GM21360 (cell line): ENCODE data around the gene SUSD2.
"Not testable (repeated sequence)": the region's sequence is repeated elsewhere in the genome, so short reads cannot be mapped to it uniquely, and the experiment has no call there.

Source experiments
- ATAC-seq: cut with Tn5 transposase; IDR thresholded peaks from one replicate; pipeline ENCODE4 v1.9.1; 2021; ENCODE audit warnings: mild to moderate bottlenecking, moderate library complexity; ENCODE audit not compliant: unreplicated experiment

Gene SUSD2

DNA sequence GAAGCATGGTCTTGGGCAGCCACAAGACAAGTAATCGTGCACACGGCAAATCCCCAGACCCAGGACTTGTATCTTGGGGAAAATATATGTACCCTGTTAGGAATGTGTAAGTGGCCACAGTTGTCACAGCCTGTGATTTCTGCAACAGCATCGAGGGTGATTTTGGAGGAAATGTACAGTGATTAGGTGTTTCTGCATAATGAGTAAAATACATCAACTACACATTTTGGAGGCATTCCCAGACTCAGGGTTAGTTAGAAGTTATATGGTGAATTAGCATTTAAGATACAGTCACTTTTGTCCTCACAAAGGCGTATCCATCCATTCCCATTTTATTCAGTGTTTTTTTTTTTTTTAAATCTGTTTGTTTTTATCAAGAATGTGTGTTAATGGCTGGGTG lies 28.4 kb downstream of the SUSD2 start:
- ATAC-seq, result no peak

DNA sequence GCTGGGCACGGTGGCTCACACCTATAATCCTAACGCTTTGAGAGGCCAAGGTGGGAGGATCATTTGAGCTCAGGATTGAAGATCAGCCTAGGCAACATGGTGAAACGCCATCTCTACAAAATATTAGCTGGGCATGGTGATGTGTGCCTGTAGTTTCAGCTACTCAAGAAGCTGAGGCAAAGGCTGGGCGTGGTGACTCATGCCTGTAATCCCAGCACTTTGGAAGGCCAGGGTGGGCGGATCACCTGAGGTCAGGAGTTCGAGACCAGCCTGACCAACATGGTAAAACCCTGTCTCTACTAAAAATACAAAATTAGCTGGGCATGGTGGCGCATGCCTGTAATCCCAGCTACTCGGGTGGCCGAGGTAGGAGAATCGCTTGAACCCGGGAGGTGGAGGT lies 29.1 kb downstream of the SUSD2 start:
- not testable (repeated sequence) for ATAC-seq

DNA sequence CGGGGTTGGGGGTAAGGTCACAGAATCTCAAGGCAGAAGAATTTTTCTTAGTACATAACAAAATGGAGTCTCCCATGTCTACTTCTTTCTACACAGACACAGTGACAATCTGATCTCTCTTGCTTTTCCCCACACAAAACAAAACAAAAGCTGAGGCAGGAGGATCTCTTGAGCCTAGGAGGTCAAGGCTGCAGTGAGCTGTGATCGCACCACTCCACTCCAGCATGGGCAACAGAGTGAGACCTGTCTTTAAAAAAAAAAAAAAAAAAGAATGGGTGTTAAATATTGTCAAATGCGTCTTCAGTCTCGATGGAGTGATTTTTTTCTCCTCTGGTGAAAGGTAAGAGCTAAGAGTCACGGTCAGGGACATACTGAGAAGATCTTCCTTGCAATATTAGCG lies 30.4 kb downstream of the SUSD2 start:
- not testable (repeated sequence) for ATAC-seq

DNA sequence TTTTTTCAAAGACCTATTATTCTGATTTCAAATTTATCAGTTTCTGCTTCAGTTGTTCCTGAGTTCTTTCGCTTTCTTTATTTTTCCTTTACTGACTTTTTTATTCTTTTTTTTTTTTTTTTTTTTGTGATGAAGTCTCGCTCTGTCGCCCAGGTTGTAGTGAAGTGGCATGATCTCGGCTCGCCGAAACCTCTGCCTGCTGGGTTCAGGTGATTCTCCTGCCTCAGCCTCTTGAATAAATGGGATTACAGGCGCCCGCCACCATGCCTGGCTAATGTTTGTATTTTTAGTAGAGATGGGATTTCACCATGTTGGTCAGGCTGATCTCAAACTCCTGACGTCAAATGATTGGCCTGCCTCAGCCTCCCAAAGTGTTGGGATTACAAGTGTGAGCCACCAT lies 31.8 kb downstream of the SUSD2 start:
- not testable (repeated sequence) for ATAC-seq

DNA sequence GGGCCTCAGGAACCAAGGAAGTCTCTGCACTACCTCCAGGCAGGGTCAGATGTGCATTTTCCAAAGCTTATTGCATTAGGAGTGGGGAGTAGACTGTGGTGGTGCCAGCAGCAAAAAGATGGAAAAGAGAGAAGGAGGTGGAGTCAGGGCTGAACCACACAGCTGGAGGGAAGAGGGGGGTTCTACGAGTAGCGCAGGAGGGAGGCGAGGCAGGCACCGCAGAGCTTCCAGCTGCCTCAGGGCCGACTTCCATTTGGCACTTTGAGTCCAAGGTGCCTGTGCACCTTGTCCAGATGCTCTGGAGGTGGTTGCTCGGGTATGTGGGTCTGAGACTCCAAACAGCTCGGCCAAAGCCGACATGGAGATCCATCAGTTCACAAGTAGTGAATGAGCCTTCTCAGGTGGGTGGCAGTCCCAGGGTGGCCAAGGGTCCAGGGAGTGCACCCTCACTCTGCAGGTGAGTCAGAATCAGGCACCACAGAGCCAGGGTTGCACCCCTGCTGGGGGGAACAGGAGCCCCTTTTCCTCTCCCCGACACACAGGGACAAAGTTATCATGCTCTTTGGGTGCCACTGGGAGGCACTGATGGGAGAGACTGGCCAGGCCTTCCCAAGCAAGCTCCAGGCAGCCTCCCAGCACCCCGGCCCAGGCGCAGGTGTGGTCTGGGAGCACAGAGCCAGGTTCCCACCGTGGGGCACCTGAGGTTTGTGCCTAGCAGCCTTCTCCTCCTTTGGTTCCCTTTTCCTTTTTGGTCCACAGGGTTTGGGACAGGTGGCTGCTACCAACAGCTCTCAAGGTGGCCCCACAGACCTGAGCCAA lies 33.4 kb downstream of the SUSD2 start:
- ATAC-seq, result no peak

DNA sequence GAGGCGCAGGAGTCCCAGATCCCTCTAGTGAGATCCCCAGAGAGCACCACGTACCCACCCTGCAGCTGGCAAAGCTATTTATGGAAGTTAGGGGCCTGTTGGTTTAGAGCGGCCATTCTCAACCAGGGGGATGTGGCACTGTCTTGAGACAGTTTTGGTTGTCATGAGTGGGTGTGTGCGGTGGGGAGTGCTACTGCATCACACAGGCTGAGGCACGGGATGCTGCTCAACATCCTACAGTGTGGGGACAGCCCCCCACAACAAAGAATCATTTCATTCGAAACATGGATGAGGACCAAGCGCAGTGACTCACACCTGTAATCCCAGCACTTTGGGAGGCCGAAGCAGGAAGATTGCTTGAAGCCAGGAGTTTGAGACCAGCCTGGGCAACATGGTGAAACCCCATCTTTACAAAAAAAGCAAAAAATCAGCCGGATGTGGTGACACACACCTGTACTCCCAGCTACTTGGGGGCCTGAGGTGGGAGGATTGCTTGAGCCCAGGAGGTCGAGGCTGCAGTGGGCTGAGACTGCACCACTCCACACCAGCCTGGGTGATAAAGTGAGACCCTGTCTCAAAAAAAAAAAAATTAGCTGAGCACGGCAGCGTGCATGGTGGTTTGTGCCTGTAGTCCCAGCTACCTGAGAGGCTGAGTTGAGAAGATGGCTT lies 35.4 kb downstream of the SUSD2 start:
- no peak for ATAC-seq

DNA sequence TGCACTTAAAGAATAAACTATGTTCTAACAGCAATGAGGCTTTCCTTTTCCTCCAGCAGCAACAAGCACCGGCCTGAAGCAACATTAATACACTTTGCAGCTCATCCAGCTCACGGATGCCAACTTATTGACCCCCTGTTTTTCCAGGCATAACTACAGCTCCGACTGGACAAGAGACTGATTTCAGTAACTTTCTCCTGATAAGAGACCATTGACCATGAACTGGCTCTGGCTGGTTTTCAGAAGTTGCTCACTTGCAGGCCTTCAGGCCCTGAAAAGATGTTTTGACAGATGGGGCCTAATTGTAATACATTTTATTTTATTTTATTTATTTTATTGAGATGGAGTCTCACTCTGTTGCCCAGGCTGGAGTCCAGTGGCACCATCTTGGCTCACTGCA lies 36.1 kb downstream of the SUSD2 start:
- ATAC-seq, result no peak

DNA sequence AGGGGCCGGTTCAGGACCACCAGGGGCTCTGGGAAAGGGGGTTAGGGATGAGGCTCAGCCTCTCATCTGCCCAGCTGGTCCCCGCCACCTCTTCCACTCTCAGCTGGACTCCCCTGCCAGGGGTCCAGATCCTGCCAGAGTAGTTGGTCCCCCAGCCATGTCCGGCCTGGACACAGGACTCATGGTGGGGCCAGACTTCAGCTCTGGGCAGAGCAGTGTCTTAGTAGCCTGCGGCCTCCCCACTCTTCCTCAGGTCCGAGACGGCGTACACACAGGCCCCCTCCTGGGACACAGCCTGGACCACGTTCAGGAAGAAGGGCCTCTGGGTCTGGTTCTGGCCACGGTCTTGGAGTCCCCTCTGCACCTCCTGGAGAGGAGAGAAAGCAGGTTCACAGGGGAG lies 38.5 kb downstream of the SUSD2 start:
- no peak for ATAC-seq

DNA sequence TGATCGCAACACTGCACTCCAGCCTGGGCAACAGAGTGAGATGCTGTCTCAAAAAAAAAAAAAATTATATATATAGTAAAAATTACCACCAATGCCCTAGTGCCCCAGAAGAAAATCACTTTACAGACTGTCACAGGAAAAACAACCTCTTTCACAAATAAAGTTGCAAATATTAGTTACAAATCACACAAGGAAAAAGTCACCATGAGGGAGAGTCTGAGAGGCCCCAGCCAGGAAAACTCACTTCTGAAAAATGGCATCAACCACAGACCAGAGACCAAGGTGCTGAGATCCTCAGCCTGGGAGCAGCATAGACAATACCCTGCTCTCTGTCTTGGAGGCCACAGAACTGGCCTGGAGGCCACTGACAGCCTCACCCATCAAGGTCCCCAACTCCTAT lies 43.2 kb downstream of the SUSD2 start:
- no peak for ATAC-seq

DNA sequence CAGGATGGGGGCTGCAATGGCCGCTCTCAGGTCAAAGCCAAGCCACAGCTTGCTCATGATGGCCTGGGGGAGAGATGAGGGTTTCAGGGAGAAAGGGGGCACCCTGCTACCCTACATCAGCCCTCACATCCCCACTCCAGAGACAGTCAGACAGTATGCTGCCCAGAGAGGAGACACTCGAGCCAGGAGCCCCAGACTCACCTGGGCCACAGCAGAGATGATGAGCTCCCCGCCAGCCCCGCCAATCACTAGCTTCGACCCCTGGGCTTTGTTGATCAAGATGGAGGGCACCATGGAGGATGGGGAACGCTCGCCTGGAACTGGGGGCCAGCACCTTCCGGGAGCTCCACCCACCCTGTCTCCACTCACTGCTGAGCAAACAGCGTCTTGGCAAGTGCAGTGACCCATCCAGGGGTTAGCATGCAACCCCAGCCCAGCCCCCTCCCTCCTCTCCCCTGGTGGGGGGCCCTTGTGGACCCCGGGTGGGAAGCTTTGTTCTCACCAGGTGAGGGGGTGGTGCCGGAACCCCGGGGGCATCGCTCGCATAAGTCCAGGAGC lies 43.8 kb downstream of the SUSD2 start:
- no peak for ATAC-seq

DNA sequence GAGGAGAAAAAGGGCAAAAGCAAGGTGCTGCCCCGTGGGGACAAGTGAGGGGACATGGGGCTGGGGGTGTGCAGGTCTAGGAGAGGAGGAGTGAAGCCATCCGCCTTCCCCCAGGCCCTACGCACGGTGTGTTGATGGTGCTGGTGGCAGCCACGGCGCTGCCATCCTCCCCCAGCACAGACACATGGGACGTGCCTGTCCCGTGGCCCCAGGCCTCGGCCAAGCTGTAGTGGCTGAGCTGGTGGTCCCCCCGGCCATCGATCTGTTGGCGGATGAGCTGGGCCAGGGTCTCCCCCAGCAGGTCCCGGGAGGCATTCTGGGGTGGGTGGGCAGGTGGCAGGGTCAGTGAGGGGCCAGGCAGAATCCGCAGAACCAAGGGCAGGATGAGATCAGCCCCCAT lies 44.7 kb downstream of the SUSD2 start:
- no peak for ATAC-seq

DNA sequence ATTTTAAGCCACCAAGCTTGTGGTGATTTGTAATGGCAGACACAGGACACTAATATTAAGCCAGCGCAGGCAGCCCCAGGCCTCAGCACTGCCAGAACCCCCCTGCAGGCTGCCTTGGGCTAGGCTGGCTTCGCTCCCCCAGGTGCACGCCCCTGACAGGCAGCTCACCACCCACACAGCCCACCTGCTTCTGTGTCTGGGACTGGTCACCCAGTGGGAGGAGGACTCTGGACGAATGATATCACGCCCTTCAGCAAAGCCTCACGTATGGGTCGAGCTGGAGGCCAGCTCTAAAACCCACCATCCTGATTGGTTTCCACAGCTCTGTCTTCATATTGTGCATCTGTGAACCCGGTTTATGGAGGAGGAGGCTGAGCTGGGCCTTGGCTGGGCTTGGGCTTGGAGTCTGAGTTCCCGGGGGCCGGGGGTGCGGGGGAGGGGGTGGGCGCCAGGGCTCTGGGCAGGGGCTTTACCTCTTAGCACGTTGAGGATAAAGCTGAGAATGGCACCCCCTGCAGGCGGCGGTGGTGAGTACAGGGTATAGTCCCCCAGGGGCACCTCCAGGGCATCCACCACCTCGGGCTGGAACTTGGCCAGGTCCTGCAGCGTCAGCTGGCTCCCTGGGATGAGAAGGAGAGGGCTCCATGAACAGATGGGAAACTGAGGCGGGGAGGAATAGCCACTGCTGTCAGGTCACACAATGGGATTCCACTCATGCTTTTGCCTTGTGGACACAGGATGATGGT lies 49.8 kb downstream of the SUSD2 start:
- ATAC-seq, result no peak

DNA sequence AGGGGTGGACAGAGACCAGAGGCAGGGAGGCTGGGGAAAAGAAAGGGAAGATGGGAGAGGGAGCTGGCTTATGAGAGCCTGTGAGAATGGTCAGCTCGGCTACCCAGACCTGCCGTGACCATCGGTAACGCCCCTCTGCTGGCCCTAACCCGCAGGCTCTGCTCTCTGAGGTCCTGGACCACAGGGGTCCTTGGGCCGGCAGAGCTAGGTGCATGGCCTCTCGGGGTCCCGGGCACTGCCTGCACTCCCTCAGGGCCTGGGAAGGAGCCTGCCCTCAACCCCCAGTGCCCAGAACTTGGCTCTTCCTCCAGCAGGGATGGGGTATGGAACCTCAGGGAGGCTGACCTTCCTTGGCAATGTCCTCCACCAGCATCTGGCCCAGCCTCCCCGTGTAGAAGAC lies 50.4 kb downstream of the SUSD2 start:
- no peak for ATAC-seq

DNA sequence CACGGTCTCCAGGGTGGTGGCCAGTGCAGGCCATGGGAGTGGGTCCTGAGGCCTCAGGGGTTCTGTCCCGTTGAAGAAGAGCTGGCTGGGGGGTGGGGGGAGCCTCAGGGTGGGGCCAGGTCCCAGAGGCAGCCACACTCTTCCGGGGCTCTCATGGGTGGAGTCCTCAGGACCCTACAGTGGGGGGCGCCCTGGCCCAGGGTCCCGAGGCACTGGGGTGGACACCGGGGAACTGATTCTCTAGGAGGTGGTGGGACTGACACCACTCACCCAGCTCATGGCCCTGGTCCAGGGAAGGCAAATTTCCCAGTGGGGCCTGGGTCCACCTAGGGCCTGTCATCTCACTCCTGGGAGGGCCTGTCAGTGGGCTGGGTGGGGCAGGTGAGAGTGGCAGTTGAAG lies 50.8 kb downstream of the SUSD2 start:
- no peak for ATAC-seq

DNA sequence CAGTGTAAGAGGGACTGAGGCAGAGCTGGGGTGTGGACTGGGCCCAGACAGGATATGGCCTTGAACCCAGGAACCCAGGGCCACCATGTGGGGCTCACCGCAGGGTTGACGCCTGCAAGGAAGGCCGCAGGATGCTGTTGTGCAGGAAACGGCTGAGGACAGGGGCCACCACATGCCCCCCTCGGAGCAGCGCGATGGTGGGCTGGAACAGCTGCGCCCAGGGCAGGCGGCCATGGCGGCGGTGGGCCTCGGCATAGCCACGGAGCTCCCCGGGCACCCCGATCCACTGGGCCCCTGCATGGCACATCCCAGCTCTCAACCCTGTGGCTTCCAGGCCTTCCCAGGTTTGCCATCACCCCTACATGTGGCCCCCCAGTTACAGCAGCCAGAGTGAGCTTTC lies 51.4 kb downstream of the SUSD2 start:
- no peak for ATAC-seq

DNA sequence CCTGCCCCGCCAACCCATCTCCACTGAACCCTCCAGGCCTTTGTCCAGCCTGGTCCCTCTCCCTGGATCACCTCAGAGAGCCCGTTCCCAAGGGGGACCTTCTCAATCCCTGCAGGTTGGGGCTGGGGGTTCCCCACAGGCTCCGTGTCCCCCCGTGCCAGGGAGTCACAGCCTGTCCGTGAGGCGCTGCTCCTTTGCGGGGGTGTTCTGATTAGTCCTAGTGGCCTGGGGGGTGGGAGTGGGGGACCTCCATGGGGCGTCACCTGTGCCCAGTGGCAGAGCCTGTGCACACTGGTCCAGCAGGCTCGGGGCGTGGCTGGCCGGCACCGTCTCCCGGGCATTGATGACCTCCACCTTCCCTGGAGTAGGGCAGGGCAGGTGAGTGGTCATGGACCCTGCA lies 51.9 kb downstream of the SUSD2 start:
- no peak for ATAC-seq

DNA sequence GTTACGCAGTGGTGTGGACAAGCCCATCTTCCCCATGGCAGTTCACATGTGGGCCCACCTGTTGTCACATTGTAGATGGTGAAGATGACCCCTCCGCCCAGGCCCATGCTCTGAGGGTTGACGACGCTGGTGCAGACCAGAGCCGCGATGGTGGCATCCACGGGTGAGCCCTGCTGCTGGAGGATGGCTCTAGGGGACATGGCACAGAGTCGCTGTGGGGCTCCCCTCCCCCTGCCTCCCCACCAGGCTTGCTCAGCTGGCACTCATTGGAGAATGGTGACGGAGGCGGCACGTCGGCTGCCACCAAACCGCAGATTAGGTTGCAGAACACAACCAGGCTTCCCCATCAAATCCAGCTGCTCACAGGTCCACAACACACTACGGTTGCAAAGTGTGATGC lies 52.5 kb downstream of the SUSD2 start:
- ATAC-seq, result no peak

DNA sequence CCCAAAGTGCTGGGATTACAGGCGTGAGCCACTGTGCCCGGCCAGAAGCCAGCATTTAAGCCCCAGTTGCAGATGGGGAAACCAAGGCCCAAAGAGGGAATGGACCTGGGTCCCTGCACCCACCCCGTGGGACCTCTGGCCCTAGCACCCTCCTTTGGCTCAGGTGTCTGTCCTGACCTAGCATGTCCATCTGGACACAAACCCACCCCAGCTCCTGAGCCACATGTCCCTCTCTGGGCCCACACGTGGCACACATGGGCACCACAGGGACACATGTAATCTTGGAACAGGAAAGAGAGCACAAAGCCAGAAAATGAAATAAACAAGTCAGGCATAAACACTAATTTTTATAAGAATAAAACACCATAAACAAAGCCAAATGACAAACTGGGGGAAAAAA lies 54.0 kb downstream of the SUSD2 start:
- ATAC-seq, result no peak

DNA sequence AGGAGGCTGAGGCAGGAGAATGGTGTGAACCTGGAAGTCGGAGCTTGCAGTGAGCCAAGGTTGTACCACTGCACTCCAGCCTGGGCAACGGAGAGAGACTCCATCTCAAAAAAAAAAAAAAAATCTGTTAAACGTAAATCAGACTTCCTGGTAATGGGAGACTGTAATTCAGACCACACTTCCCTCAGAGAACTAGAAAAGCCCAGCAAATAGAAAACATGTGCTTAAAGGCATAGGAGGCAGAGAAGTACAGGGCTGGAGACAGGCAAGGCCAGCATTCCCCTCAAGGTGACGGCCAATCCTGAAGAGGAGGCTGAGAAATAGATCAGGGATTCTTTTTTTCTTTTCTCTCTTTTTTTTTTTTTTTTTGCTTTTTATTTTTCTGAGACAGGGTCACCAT lies 55.4 kb downstream of the SUSD2 start:
- no peak for ATAC-seq

DNA sequence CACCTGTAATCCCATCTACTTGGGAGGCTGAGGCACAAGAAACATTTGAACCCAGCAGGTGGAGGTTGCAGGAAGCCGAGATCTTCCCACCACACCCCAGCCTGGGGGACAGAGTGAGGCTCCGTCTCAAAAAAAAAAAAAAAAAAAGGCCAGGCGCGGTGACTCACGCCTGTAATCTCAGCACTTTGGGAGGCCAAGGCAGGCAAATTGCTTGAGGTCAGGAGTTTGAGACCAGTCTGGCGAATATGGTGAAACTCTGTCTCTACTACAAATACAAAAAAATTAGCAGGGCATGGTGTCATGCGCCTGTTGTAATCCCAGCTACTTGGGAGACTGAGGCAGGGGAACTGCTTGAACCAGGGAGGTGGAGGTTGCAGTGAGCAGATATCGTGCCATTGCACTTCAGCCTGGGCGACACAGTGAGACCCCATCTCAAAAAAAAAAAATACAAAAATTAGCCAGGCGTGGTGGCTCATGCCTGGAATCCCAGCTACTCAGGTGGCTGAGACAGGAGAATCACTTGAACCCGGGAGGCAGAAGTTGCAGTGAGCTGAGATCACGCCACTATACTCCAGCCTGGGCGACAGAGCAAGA lies 56.9 kb downstream of the SUSD2 start:
- ATAC-seq, result not testable (repeated sequence)
